ENCODE data around the gene EIF4G3.

EIF4G3 gene

GRCh38 chr1:21041541-21041940 lies 135.2 kb downstream of the EIF4G3 start:
- H3K4me2 ChIP-seq (ENCODE audit: low read depth, low read length, poor library complexity, severe bottlenecking), result no peak overlapping the region
- H3K9me2 ChIP-seq (replicated peaks; ENCODE audit: insufficient read depth, low read length), result no peaks in the 10 kb centered on the region
- peaks cover 85% of the 10 kb centered on the region for H3K79me2 ChIP-seq (ENCODE audit: insufficient read depth, low read length)
- H2AFZ ChIP-seq (ENCODE audit: low read depth, low read length, severe bottlenecking), result no peak overlapping the region
- no peak overlapping the region for H3K4me3 ChIP-seq (ENCODE audit: insufficient read depth, low read length, poor library complexity, severe bottlenecking)
- no peak overlapping the region for H3K27ac ChIP-seq (ENCODE audit: low read depth, low read length)
- H3K9me3 ChIP-seq (ENCODE audit: insufficient read depth, low read length), result peaks cover 13% of the 10 kb centered on the region; the same call in 1 of the 2 replicates
- H3F3A ChIP-seq (ENCODE audit: insufficient read depth), result peaks cover 3% of the 10 kb centered on the region; the same call in 1 of the 2 replicates
- H3K36me3 ChIP-seq (ENCODE audit: low read length), result peaks cover 25% of the 10 kb centered on the region
- H4K20me1 ChIP-seq (ENCODE audit: low read depth, low read length), result 0 out of 2 replicates have a peak, but pooled peaks cover 6% of the 10 kb centered on the region
- H3K9ac ChIP-seq (ENCODE audit: low read length), result no peak overlapping the region
- no peaks in the 10 kb centered on the region for H3K27me3 ChIP-seq (ENCODE audit: low read length)
- no peak for TF ChIP-seq EZH2phosphoT487 (conservative IDR thresholded peaks at IDR 0.05; ENCODE audit: low read length)
- TF ChIP-seq CTCF (IDR thresholded peaks at IDR 0.05; ENCODE audit: insufficient read depth, low read length, poor library complexity, severe bottlenecking), result no peak

DNA sequence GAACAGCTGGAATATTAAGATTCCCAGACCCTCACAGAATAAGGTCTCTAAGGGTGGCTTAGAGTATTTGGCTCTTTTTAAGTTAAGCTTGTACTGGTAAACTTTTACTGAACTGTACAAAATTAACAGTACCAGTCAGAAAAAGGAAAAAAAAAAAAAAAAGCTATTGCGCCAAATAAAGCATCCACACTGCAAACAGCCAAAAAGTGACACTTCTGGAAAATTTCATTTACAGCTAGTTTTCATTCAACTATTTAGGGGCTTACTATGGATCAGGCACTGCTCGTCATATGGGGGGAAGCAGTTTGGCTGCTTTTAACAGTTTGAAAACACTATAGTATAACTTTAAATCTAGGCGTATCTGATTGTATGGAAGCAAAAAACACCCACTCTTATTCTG lies 139.6 kb downstream of the EIF4G3 start:
- H3K27me3 ChIP-seq (ENCODE audit: low read length), result no peaks in the 10 kb centered on the region
- no peak for TF ChIP-seq EZH2phosphoT487 (conservative IDR thresholded peaks at IDR 0.05; ENCODE audit: low read length)
- no peak for TF ChIP-seq CTCF (IDR thresholded peaks at IDR 0.05; ENCODE audit: insufficient read depth, low read length, poor library complexity, severe bottlenecking)
- peaks cover 18% of the 10 kb centered on the region for H3K36me3 ChIP-seq (ENCODE audit: low read length)
- peaks cover 96% of the 10 kb centered on the region for H3K79me2 ChIP-seq (ENCODE audit: insufficient read depth, low read length)
- peaks cover 19% of the 10 kb centered on the region; the same call in 1 of the 2 replicates for H3K9me3 ChIP-seq (ENCODE audit: insufficient read depth, low read length)
- H3K9ac ChIP-seq (ENCODE audit: low read length), result no peak overlapping the region
- H3F3A ChIP-seq (ENCODE audit: insufficient read depth), result 0 out of 2 replicates have a peak, but pooled peaks cover 2% of the 10 kb centered on the region
- peaks cover 10% of the 10 kb centered on the region; the same call in 1 of the 2 replicates for H4K20me1 ChIP-seq (ENCODE audit: low read depth, low read length)
- no peak overlapping the region for H3K4me2 ChIP-seq (ENCODE audit: low read depth, low read length, poor library complexity, severe bottlenecking)
- H3K9me2 ChIP-seq (replicated peaks; ENCODE audit: insufficient read depth, low read length), result no peaks in the 10 kb centered on the region
- no peak overlapping the region for H3K4me3 ChIP-seq (ENCODE audit: insufficient read depth, low read length, poor library complexity, severe bottlenecking)
- no peak overlapping the region for H3K27ac ChIP-seq (ENCODE audit: low read depth, low read length)
- H2AFZ ChIP-seq (ENCODE audit: low read depth, low read length, severe bottlenecking), result no peak overlapping the region

DNA sequence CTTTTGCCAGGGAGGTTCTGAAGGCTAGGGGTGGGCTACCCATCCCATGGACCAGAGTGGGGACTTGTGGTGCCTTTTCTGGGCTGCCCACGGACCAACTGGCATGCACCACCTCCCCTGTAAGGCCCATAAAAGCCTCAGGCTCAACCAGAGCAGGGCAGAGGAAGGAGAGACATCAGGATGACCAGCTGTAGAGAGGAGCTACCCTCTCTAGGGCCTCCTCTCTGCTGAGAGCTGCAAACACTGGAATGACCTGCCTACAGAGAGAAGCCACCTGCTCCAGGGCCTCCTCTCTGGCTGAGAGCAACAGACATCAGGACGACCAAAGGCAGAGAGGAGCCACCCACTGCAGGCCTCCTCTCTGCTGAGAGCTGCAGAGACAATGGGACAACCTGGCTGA lies 140.9 kb downstream of the EIF4G3 start:
- no peak for TF ChIP-seq EZH2phosphoT487 (conservative IDR thresholded peaks at IDR 0.05; ENCODE audit: low read length)
- TF ChIP-seq CTCF (IDR thresholded peaks at IDR 0.05; ENCODE audit: insufficient read depth, low read length, poor library complexity, severe bottlenecking), result no peak
- Histone ChIP-seq H2AFZ (ENCODE audit: low read depth, low read length, severe bottlenecking) (no peak overlapping the region), H3F3A (ENCODE audit: insufficient read depth) (0 out of 2 replicates have a peak, but pooled peaks cover 5% of the 10 kb centered on the region), H3K9ac (ENCODE audit: low read length) (no peak overlapping the region), H3K36me3 (ENCODE audit: low read length) (peaks cover 18% of the 10 kb centered on the region), H4K20me1 (ENCODE audit: low read depth, low read length) (peaks cover 10% of the 10 kb centered on the region; the same call in 1 of the 2 replicates), H3K4me3 (ENCODE audit: insufficient read depth, low read length, poor library complexity, severe bottlenecking) (no peak overlapping the region), H3K9me3 (ENCODE audit: insufficient read depth, low read length) (peaks cover 19% of the 10 kb centered on the region; the same call in 1 of the 2 replicates), H3K27me3 (ENCODE audit: low read length) (no peaks in the 10 kb centered on the region), H3K27ac (ENCODE audit: low read depth, low read length) (no peak overlapping the region), H3K9me2 (replicated peaks; ENCODE audit: insufficient read depth, low read length) (no peaks in the 10 kb centered on the region), H3K4me2 (ENCODE audit: low read depth, low read length, poor library complexity, severe bottlenecking) (no peak overlapping the region), H3K79me2 (ENCODE audit: insufficient read depth, low read length) (peaks cover 93% of the 10 kb centered on the region)
